Smooth muscle cell of the pulmonary artery (primary cell): ENCODE results near the gene IFI35. TPM values are rescaled to one million over a fixed set of nuclear protein-coding genes. Genes with fewer than 3 reads are reported as not detected.

Experiments used
- total RNA-seq: library from RNA; depleted of rRNA; stranded (reverse); fragments of >200 nt; gene quantifications from 2 replicates; pipeline ENCODE4 v1.2.3, GENCODE V29; 2014

IFI35 gene
- total RNA-seq, result 14.2 and 21.2 TPM in 2 replicates

GRCh38 chr17:43006639-43007551, at the start of gene IFI35:
Gene IFI35, plus strand, starts transcription at chr17:43006784. Its CDS starts 164 bp downstream, at chr17:43006948.

GRCh38 chr17:42964161-42964932, 42.2 kb upstream of the IFI35 start, which contains the start of gene AARSD1:
Gene AARSD1, minus strand, starts transcription at chr17:42964454. Its CDS starts 14 bp downstream, at chr17:42964440.

GRCh38 chr17:42979511-42980273, 26.9 kb upstream of the IFI35 start, which contains the start of gene PTGES3L:
Gene PTGES3L, minus strand, starts transcription at chr17:42980080. Its CDS starts 27 bp downstream, at chr17:42980053.

GRCh38 chr17:42980274-42980765, 26.3 kb upstream of the IFI35 start, which contains the start of gene RUNDC1:
Gene RUNDC1, plus strand, starts transcription at chr17:42980565. Its CDS starts 12 bp downstream, at chr17:42980577.

GRCh38 chr17:42997984-42998938, 8.3 kb upstream of the IFI35 start, which contains the start of gene RPL27:
Gene RPL27, plus strand, starts transcription at chr17:42998419. Its CDS starts 332 bp downstream, at chr17:42998751.

GRCh38 chr17:43021741-43022512, 15.3 kb downstream of the IFI35 start, which contains the start of gene VAT1:
Gene VAT1, minus strand, starts transcription at chr17:43022385. Its CDS starts 63 bp downstream, at chr17:43022322.

GRCh38 chr17:43024407-43025289, 18.1 kb downstream of the IFI35 start, which contains the start of gene RND2:
Gene RND2, plus strand, starts transcription at chr17:43025231. Its CDS starts 117 bp downstream, at chr17:43025348.

Other genes with a start within 250 kb of the IFI35 start
- gene RAMP2, start 245.6 kb upstream of the IFI35 start, total RNA-seq, result 0.13 and 0.46 TPM in 2 replicates
- 44.1 and 44.4 TPM in 2 replicates for gene VPS25, start 233.3 kb upstream of the IFI35 start, total RNA-seq
- 0.20 and 0.79 TPM in 2 replicates for gene WNK4, start 226.2 kb upstream of the IFI35 start, total RNA-seq
- 41.7 and 50.0 TPM in 2 replicates for gene COA3, start 208.1 kb upstream of the IFI35 start, total RNA-seq
- gene CNTD1, start 207.9 kb upstream of the IFI35 start, total RNA-seq, result 0.07 and 0.36 TPM in 2 replicates
- 94.1 and 99.6 TPM in 2 replicates for gene BECN1, start 182.5 kb upstream of the IFI35 start, total RNA-seq
- gene PSME3, start 173.4 kb upstream of the IFI35 start, total RNA-seq, result 60.6 and 62.2 TPM in 2 replicates
- gene AOC2, start 162.2 kb upstream of the IFI35 start, total RNA-seq, result 0.79 and 0.85 TPM in 2 replicates
- 1.3 and 5.9 TPM in 2 replicates for gene AOC3, start 155.6 kb upstream of the IFI35 start, total RNA-seq
- not detected in 2 replicates for gene G6PC1, start 106.0 kb upstream of the IFI35 start, total RNA-seq
- 18.2 and 20.0 TPM in 2 replicates for gene AARSD1, start 42.3 kb upstream of the IFI35 start, total RNA-seq
- gene PTGES3L, start 26.7 kb upstream of the IFI35 start, total RNA-seq, result 0.07 and 0.23 TPM in 2 replicates
- gene RUNDC1, start 26.2 kb upstream of the IFI35 start, total RNA-seq, result 13.4 and 15.4 TPM in 2 replicates
- 364 and 471 TPM in 2 replicates for gene RPL27, start 8.4 kb upstream of the IFI35 start, total RNA-seq
- 136 and 240 TPM in 2 replicates for gene VAT1, start 15.6 kb downstream of the IFI35 start, total RNA-seq
- 0.17 and 0.20 TPM in 2 replicates for gene RND2, start 18.4 kb downstream of the IFI35 start, total RNA-seq
- 9.0 and 10.1 TPM in 2 replicates for gene BRCA1, start 118.6 kb downstream of the IFI35 start, total RNA-seq
- gene NBR1, start 164.4 kb downstream of the IFI35 start, total RNA-seq, result 114 and 132 TPM in 2 replicates
- gene TMEM106A, start 205.1 kb downstream of the IFI35 start, total RNA-seq, result 5.5 and 6.5 TPM in 2 replicates
- not detected in 2 replicates for gene CCDC200, start 221.8 kb downstream of the IFI35 start, total RNA-seq
- gene RNU2-1, start 227.2 kb downstream of the IFI35 start, total RNA-seq, result not detected in 2 replicates